HepG2 (cell line): Measurements from ENCODE around the gene SCT. TPM values are rescaled to one million over a fixed set of nuclear protein-coding genes. Genes with fewer than 3 reads are reported as not detected.

Experiments
- BCL6 ChIP-seq: IDR thresholded peaks from 2 replicates; pipeline ENCODE4 v1.6.1; 2016; ENCODE audit warnings: missing genetic modification reagents, missing compliant biosample characterization
- BHLHE40 ChIP-seq: IDR thresholded peaks from 2 replicates; pipeline ENCODE4 v1.6.1; 2011; ENCODE audit warnings: low read length, improper control_type of control experiment
- CEBPB ChIP-seq: IDR thresholded peaks from 2 replicates; pipeline ENCODE4 v1.6.1; 2011; ENCODE audit warnings: low read depth, low read length, improper control_type of control experiment, borderline replicate concordance
- GABPA ChIP-seq, 2 experiments: IDR thresholded peaks; 2 replicates each; pipeline ENCODE4 v1.6.1; 2011 to 2016; ENCODE audit warnings: low read depth in 2 of 2, low read length in 1 of 2, missing biosample characterization in 1 of 2, missing genetic modification characterization in 1 of 2
- GZF1 ChIP-seq: sonication (generic); formaldehyde crosslinking; IDR thresholded peaks from 2 replicates; pipeline ENCODE4 v1.5.1; 2020; ENCODE audit warnings: mild to moderate bottlenecking, missing genetic modification reagents
- HDAC1 ChIP-seq: sonication (generic); formaldehyde crosslinking; IDR thresholded peaks from 2 replicates; pipeline ENCODE4 v1.5.1; 2020; ENCODE audit warnings: mild to moderate bottlenecking, missing genetic modification reagents
- HOXA3 ChIP-seq: sonication (generic); formaldehyde crosslinking; IDR thresholded peaks from 2 replicates; pipeline ENCODE4 v1.5.0; 2020; ENCODE audit warnings: missing genetic modification reagents
- RERE ChIP-seq: IDR thresholded peaks from 2 replicates; pipeline ENCODE4 v1.6.1; 2016; ENCODE audit warnings: low read depth, missing genetic modification reagents, missing compliant biosample characterization
- RFX3 ChIP-seq: IDR thresholded peaks from 2 replicates; pipeline ENCODE4 v1.6.1; 2016; ENCODE audit warnings: missing biosample characterization, missing genetic modification reagents
- SALL1 ChIP-seq: sonication (generic); formaldehyde crosslinking; IDR thresholded peaks from 2 replicates; pipeline ENCODE4 v1.8.0; 2022; ENCODE audit warnings: mild to moderate bottlenecking, missing genetic modification reagents
- SIX4 ChIP-seq: sonication (generic); formaldehyde crosslinking; IDR thresholded peaks from 2 replicates; pipeline ENCODE4 v1.4.0; 2020; ENCODE audit warnings: missing genetic modification reagents
- SKI ChIP-seq: fragments of 450-650 bp; IDR thresholded peaks from one replicate; pipeline ENCODE4 v1.6.1; 2018; ENCODE audit warnings: mild to moderate bottlenecking; ENCODE audit not compliant: partially characterized antibody
- ZBTB25 ChIP-seq: IDR thresholded peaks from 2 replicates; pipeline ENCODE4 v1.6.1; 2018; ENCODE audit warnings: missing genetic modification reagents
- ZBTB39 ChIP-seq: sonication (generic); formaldehyde crosslinking; IDR thresholded peaks from 2 replicates; pipeline ENCODE4 v1.5.0; 2020; ENCODE audit warnings: missing genetic modification reagents
- ZNF337 ChIP-seq: sonication (generic); formaldehyde crosslinking; IDR thresholded peaks from 2 replicates; pipeline ENCODE4 v1.5.1; 2020; ENCODE audit warnings: missing genetic modification reagents, low read depth, mild to moderate bottlenecking, borderline replicate concordance
- ZNF781 ChIP-seq: sonication (generic); formaldehyde crosslinking; IDR thresholded peaks from 2 replicates; pipeline ENCODE4 v1.5.1; 2020; ENCODE audit warnings: borderline replicate concordance, mild to moderate bottlenecking, missing genetic modification reagents; ENCODE audit errors: not compliant biosample characterization
- ZNF839 ChIP-seq: sonication (generic); formaldehyde crosslinking; IDR thresholded peaks from 2 replicates; pipeline ENCODE4 v1.4.0; 2020; ENCODE audit warnings: missing genetic modification reagents, mild to moderate bottlenecking, borderline replicate concordance
- polyA plus RNA-seq, 8 experiments: library from polyadenylated mRNA; depleted of rRNA in 3 of 8; stranded (reverse) in 7 of 8; unstranded in 1 of 8; fragments of >200 nt; fragmentation: Illumina TruSeq in 4 of 8; extraction: Trizol in 4 of 8; gene quantifications; 2 replicates each; pipeline versions ENCODE4 v1.2.1 to v1.2.3, GENCODE V29; 2011 to 2016; ENCODE audit warnings: low read depth in 4 of 8, missing spikeins in 1 of 8, mixed read lengths in 1 of 8; ENCODE audit not compliant: insufficient read depth in 1 of 8
- total RNA-seq, 5 experiments: library from RNA; depleted of rRNA; stranded (reverse); fragments of >200 nt; fragmentation: Illumina TruSeq; extraction: Trizol; gene quantifications; 2 replicates each; pipeline ENCODE4 v1.2.3, GENCODE V29; 2016; ENCODE audit warnings: low read depth in 1 of 5
- TF ChIP-seq, protein P1 (sequence below): sonication (generic); formaldehyde crosslinking; IDR thresholded peaks from 2 replicates; pipeline ENCODE4 v1.5.0; 2020; ENCODE audit warnings: mild to moderate bottlenecking, missing genetic modification reagents

The SCT gene
- total and polyA plus RNA-seq, 2 of the 13 experiments (the other 11 are each of a cell fraction or from before 2014, with no cell fraction given): not detected

DNA sequence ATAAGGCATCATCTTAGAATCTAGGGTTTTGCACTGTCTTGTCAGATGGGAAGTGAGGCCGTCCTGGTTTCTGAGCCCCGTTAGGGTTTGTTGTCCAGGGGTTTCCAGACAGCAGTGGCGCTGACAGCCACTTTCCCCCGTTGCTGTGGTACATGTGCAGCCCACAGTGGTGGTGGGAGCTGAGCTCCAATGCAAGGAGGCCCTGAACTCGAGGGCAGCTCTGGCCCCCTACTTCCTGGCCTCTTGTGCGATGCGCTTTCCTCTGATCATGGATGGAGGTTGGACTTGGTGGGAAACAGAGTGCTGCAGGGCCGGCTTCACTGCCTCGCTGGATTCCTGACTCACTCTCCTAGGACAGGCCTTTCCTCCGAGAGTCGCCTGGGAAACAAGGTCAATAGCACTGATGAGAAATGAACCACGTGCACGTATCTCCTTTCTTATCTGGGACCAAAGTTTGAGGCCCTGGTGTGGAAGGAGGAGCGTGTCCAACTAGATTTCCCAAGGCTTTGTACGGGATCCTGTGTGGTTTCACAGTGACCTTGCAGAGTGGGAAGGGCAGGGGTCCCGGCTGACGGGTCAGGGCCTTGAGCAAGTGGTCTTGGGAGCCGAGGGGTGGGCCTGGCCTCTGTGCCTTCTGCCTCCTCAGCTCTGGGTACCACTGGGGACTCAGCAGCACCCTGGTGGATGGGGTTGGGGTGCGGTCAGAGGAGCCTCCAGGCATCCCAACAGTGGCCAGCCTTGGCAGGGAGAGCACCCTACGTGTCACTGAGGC lies 47.0 kb downstream of the SCT start (continued):
- 0 out of 2 replicates have a peak, but pooled peaks have one; percentile 25 for TF ChIP-seq ZBTB39 (CRISPR knock-in tag)
- no peak for TF ChIP-seq SIX4 (CRISPR knock-in tag)
- TF ChIP-seq ZNF781 (CRISPR knock-in tag): peak; percentile 53
- no peak for TF ChIP-seq ZNF337
- peak; percentile 41 for TF ChIP-seq SKI
- peak; percentile 76; the same call in 1 of the 2 replicates for TF ChIP-seq HOXA3 (CRISPR knock-in tag)
- TF ChIP-seq BHLHE40: peak; percentile 54; the same call in 1 of the 2 replicates
- peak; percentile 59; the same call in 1 of the 2 replicates for TF ChIP-seq GZF1 (CRISPR knock-in tag)
- peak; percentile 75; the same call in 1 of the 2 replicates for TF ChIP-seq HDAC1 (CRISPR knock-in tag)
- TF ChIP-seq SALL1 (CRISPR knock-in tag): peak; percentile 58; the same call in 1 of the 2 replicates
- TF ChIP-seq BCL6: peak; percentile 36
- TF ChIP-seq, protein P1, sequence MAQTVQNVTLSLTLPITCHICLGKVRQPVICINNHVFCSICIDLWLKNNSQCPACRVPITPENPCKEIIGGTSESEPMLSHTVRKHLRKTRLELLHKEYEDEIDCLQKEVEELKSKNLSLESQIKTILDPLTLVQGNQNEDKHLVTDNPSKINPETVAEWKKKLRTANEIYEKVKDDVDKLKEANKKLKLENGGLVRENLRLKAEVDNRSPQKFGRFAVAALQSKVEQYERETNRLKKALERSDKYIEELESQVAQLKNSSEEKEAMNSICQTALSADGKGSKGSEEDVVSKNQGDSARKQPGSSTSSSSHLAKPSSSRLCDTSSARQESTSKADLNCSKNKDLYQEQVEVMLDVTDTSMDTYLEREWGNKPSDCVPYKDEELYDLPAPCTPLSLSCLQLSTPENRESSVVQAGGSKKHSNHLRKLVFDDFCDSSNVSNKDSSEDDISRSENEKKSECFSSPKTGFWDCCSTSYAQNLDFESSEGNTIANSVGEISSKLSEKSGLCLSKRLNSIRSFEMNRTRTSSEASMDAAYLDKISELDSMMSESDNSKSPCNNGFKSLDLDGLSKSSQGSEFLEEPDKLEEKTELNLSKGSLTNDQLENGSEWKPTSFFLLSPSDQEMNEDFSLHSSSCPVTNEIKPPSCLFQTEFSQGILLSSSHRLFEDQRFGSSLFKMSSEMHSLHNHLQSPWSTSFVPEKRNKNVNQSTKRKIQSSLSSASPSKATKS: no peak
- TF ChIP-seq ZBTB25 (CRISPR knock-in tag): no peak
- TF ChIP-seq ZNF839 (CRISPR knock-in tag): no peak
- peak; percentile 59; the same call in 1 of the 2 replicates for TF ChIP-seq RFX3 (CRISPR knock-in tag)
- TF ChIP-seq CEBPB: peak; percentile 22; the same call in 1 of the 2 replicates
- no peak for TF ChIP-seq RERE (CRISPR knock-in tag)
- TF ChIP-seq GABPA (IDR thresholded peaks at IDR 0.05; ENCODE audit: low read depth, low read length): no peak
- no peak for TF ChIP-seq GABPA (CRISPR knock-in tag; IDR thresholded peaks at IDR 0.05; ENCODE audit: low read depth)
